GM23338 (cell line): ENCODE measurements around the gene MRNIP. TPM values are rescaled to one million over a fixed set of nuclear protein-coding genes. Genes with fewer than 3 reads are reported as not detected.

Experiments used
- ATAC-seq: fragments of 200-7000 bp; cut with Tn5 transposase; 3 replicates; pipeline ENCODE4 v1.9.1; 2020
- DNase-seq: peaks from one replicate; pipeline ENCODE4 v3.0.0-alpha.2; 2015; ENCODE audit warnings: low spot score
- H2AFZ ChIP-seq: fragments of 200-600 bp; sonication (generic); 2 replicates; pipeline ENCODE4 v1.8.0; 2016; ENCODE audit warnings: antibody characterized with exemption, mild to moderate bottlenecking, moderate library complexity
- H3F3A ChIP-seq: fragments of 200-600 bp; sonication (generic); replicated peaks from 2 replicates; pipeline ENCODE4 v1.8.0; 2017; ENCODE audit warnings: antibody characterized with exemption, mixed run types, low read depth
- H3K27ac ChIP-seq: fragments of 200-600 bp; sonication (generic); 2 replicates; pipeline ENCODE4 v1.6.1; 2016; ENCODE audit warnings: low read depth
- H3K27me3 ChIP-seq: fragments of 200-600 bp; sonication (generic); 2 replicates; pipeline ENCODE4 v1.8.0; 2016; ENCODE audit warnings: mild to moderate bottlenecking, mixed run types, moderate library complexity; ENCODE audit not compliant: insufficient read depth
- H3K36me3 ChIP-seq: fragments of 200-600 bp; sonication (generic); 2 replicates; pipeline ENCODE4 v1.8.0; 2016; ENCODE audit warnings: mild to moderate bottlenecking; ENCODE audit not compliant: insufficient read depth
- H3K4me1 ChIP-seq: fragments of 200-600 bp; sonication (generic); 2 replicates; pipeline ENCODE4 v1.8.0; 2016; ENCODE audit warnings: mild to moderate bottlenecking, moderate library complexity; ENCODE audit not compliant: insufficient read depth
- H3K4me2 ChIP-seq: fragments of 200-600 bp; sonication (generic); 2 replicates; pipeline ENCODE4 v1.7.1; 2017; ENCODE audit warnings: mixed run types
- H3K4me3 ChIP-seq: fragments of 200-600 bp; sonication (generic); 2 replicates; pipeline ENCODE4 v1.6.1; 2016; ENCODE audit warnings: mixed run types
- H3K79me2 ChIP-seq: fragments of 200-600 bp; sonication (generic); replicated peaks from 2 replicates; pipeline ENCODE4 v1.8.0; 2017; ENCODE audit warnings: mild to moderate bottlenecking; ENCODE audit not compliant: insufficient read depth
- H3K9me2 ChIP-seq: fragments of 200-600 bp; sonication (generic); 2 replicates; pipeline ENCODE4 v1.8.0; 2017; ENCODE audit not compliant: insufficient read depth
- H4K20me1 ChIP-seq: fragments of 200-600 bp; sonication (generic); replicated peaks from 2 replicates; pipeline ENCODE4 v1.8.0; 2017; ENCODE audit warnings: mild to moderate bottlenecking; ENCODE audit not compliant: insufficient read depth
- H3K27ac Mint-ChIP-seq: 2 replicates; pipeline ENCODE4 v1.8.0; 2020; ENCODE audit warnings: inconsistent platforms, mild to moderate bottlenecking, moderate library complexity, mixed read lengths
- H3K27me3 Mint-ChIP-seq: 3 replicates; pipeline ENCODE4 v1.8.0; 2022; ENCODE audit warnings: low read depth, mild to moderate bottlenecking, moderate library complexity, mixed read lengths, inconsistent platforms; ENCODE audit not compliant: insufficient read depth, poor library complexity
- H3K36me3 Mint-ChIP-seq: 3 replicates; pipeline ENCODE4 v1.8.0; 2021; ENCODE audit warnings: low read depth, mild to moderate bottlenecking, inconsistent platforms, moderate library complexity, mixed read lengths
- H3K4me1 Mint-ChIP-seq: 3 replicates; pipeline ENCODE4 v1.8.0; 2020; ENCODE audit warnings: mild to moderate bottlenecking, inconsistent platforms, mixed read lengths
- H3K4me3 Mint-ChIP-seq: 3 replicates; pipeline ENCODE4 v1.8.0; 2021; ENCODE audit warnings: moderate library complexity, mild to moderate bottlenecking, inconsistent platforms, mixed read lengths
- H3K9me3 Mint-ChIP-seq: 3 replicates; pipeline ENCODE4 v1.8.0; 2020; ENCODE audit warnings: moderate library complexity, mild to moderate bottlenecking, inconsistent platforms, mixed read lengths
- CREB1 ChIP-seq: fragments of 250-450 bp; sonication (Bioruptor Pico); IDR thresholded peaks from 2 replicates; pipeline ENCODE4 v1.5.0; 2020; ENCODE audit warnings: low read depth, mild to moderate bottlenecking, moderate library complexity
- CTCF ChIP-seq, 2 experiments: fragments of 200-600 bp in 1 of 2; sonication (generic) in 1 of 2; conservative IDR thresholded peaks; 2 replicates each; pipeline versions ENCODE4 v1.5.1 to v1.6.1; 2016 to 2017; ENCODE audit warnings: antibody characterized with exemption in 2 of 2, low read depth in 2 of 2, mild to moderate bottlenecking in 2 of 2, moderate library complexity in 1 of 2
- ETS1 ChIP-seq: IDR thresholded peaks from 2 replicates; pipeline ENCODE4 v1.6.1; 2016; ENCODE audit warnings: antibody characterized with exemption
- EZH2 ChIP-seq: fragments of 200-600 bp; sonication (generic); IDR thresholded peaks from one replicate; pipeline ENCODE4 v1.8.0; 2017; ENCODE audit warnings: antibody characterized with exemption, mild to moderate bottlenecking, low read depth; ENCODE audit not compliant: unreplicated experiment
- EZH2phosphoT487 ChIP-seq: fragments of 200-600 bp; sonication (generic); IDR thresholded peaks from one replicate; pipeline ENCODE4 v1.8.1; 2018; ENCODE audit warnings: antibody characterized with exemption; ENCODE audit not compliant: unreplicated experiment
- JUNB ChIP-seq: IDR thresholded peaks from one replicate; pipeline ENCODE4 v1.6.1; 2016; ENCODE audit warnings: antibody characterized with exemption; ENCODE audit not compliant: unreplicated experiment
- POLR2AphosphoS5 ChIP-seq: IDR thresholded peaks from 2 replicates; pipeline ENCODE4 v1.6.1; 2016; ENCODE audit warnings: antibody characterized with exemption, low read depth
- REST ChIP-seq: IDR thresholded peaks from one replicate; pipeline ENCODE4 v1.6.1; 2018; ENCODE audit warnings: antibody characterized with exemption; ENCODE audit not compliant: unreplicated experiment
- STAT1 ChIP-seq: IDR thresholded peaks from one replicate; pipeline ENCODE4 v1.6.1; 2016; ENCODE audit warnings: antibody characterized with exemption; ENCODE audit not compliant: unreplicated experiment
- ZNF114 ChIP-seq: fragments of 250-450 bp; sonication (Bioruptor Pico); IDR thresholded peaks from 2 replicates; pipeline ENCODE4 v1.5.0; 2020; ENCODE audit warnings: mild to moderate bottlenecking, moderate library complexity
- ZNF331 ChIP-seq: fragments of 250-450 bp; sonication (Bioruptor Pico); IDR thresholded peaks from 2 replicates; pipeline ENCODE4 v1.5.0; 2020; ENCODE audit warnings: low read depth, mild to moderate bottlenecking, moderate library complexity
- ZNF462 ChIP-seq: fragments of 250-450 bp; sonication (Bioruptor Pico); IDR thresholded peaks from 2 replicates; pipeline ENCODE4 v1.5.0; 2020; ENCODE audit warnings: mild to moderate bottlenecking, moderate library complexity
- polyA plus RNA-seq: library from polyadenylated mRNA; unstranded; fragments of >200 nt; fragmentation: Nextera tagmentation; extraction: Ambion mirVana; gene quantifications from 2 replicates; pipeline ENCODE4 v1.2.1, GENCODE V29; 2016
- total RNA-seq: library from RNA; depleted of rRNA; stranded (reverse); fragments of >200 nt; shearing (Covaris generic); gene quantifications from 2 replicates; pipeline ENCODE4 v1.2.3, GENCODE V29; 2014

MRNIP gene
- total and polyA plus RNA-seq, 2 experiments from 2014 or later: 18.2 to 34.4 TPM

GRCh38 chr5:179817890-179818745, 40.5 kb downstream of the MRNIP start:
- H3K4me3 Mint-ChIP-seq: peak overlapping the region; percentile 64
- Histone ChIP-seq H4K20me1 (peaks cover 11% of the 10 kb centered on the region), H3K27ac (no peak overlapping the region), H3F3A (peaks cover 31% of the 10 kb centered on the region), H3K4me3 (peak overlapping the region; percentile 51), H3K79me2 (peaks cover 21% of the 10 kb centered on the region), H3K4me1 (peaks cover 40% of the 10 kb centered on the region), H3K4me2 (peak overlapping the region; percentile 83), H3K36me3 (peaks cover 4% of the 10 kb centered on the region; the same call in 1 of the 2 replicates), H2AFZ (no peak overlapping the region), H3K27me3 (peaks cover 12% of the 10 kb centered on the region; the same call in 1 of the 2 replicates), H3K9me2 (no peaks in the 10 kb centered on the region)
- TF ChIP-seq CTCF (conservative IDR thresholded peaks at IDR 0.05; ENCODE audit: low read depth in 2 of 2) (no peak), EZH2phosphoT487 (no peak), ZNF462 (CRISPR knock-in tag) (no peak), EZH2 (no peak), STAT1 (no peak), ZNF114 (CRISPR knock-in tag) (no peak), POLR2AphosphoS5 (no peak), JUNB (no peak), REST (no peak), ZNF331 (no peak), CREB1 (no peak), ETS1 (no peak)
- no peaks in the 10 kb centered on the region for H3K9me3 Mint-ChIP-seq
- H3K27me3 Mint-ChIP-seq: peaks cover 34% of the 10 kb centered on the region
- peak overlapping the region; percentile 32; the same call in 1 of the 2 replicates for H3K27ac Mint-ChIP-seq
- ATAC-seq (no peak), DNase-seq (no peak)
- H3K4me1 Mint-ChIP-seq: peaks cover 41% of the 10 kb centered on the region
- H3K36me3 Mint-ChIP-seq: peaks cover 29% of the 10 kb centered on the region
